Measurements from ENCODE around the gene MAGI2.
A peak's percentile ranks its signal among the peaks of the same experiment; 100 is the strongest.

MAGI2 gene

DNA sequence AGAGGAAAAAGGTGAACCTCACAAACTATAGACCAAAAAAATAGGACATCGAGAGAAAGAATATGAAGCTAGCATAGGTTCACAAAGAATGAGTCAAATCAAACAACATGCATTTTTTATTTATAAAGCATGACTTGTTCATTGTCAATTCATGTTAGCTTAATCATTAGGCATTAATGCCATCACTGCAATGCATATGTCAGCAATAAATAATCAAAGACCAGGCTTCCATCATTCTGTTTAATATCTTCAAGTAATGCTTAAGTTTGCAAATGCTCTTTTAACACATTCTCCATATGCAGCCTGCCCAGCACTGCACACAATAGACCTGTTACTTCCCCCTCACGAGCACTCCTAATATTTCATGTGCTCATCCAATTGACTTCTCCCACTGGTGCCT lies 8.9 kb upstream of the MAGI2 start:
- TF ChIP-seq, protein P1, sequence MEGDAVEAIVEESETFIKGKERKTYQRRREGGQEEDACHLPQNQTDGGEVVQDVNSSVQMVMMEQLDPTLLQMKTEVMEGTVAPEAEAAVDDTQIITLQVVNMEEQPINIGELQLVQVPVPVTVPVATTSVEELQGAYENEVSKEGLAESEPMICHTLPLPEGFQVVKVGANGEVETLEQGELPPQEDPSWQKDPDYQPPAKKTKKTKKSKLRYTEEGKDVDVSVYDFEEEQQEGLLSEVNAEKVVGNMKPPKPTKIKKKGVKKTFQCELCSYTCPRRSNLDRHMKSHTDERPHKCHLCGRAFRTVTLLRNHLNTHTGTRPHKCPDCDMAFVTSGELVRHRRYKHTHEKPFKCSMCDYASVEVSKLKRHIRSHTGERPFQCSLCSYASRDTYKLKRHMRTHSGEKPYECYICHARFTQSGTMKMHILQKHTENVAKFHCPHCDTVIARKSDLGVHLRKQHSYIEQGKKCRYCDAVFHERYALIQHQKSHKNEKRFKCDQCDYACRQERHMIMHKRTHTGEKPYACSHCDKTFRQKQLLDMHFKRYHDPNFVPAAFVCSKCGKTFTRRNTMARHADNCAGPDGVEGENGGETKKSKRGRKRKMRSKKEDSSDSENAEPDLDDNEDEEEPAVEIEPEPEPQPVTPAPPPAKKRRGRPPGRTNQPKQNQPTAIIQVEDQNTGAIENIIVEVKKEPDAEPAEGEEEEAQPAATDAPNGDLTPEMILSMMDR (IDR thresholded peaks at IDR 0.05; ENCODE audit: borderline replicate concordance, control extremely low read depth, extremely low read depth, insufficient read depth, missing control alignments) = no peak
- no peak for DNase-seq (ENCODE audit: low spot score)
- in situ Hi-C loops (cut with MboI; ENCODE audit: low sequenced_read_pairs, unreplicated experiment) = no loop called here

DNA sequence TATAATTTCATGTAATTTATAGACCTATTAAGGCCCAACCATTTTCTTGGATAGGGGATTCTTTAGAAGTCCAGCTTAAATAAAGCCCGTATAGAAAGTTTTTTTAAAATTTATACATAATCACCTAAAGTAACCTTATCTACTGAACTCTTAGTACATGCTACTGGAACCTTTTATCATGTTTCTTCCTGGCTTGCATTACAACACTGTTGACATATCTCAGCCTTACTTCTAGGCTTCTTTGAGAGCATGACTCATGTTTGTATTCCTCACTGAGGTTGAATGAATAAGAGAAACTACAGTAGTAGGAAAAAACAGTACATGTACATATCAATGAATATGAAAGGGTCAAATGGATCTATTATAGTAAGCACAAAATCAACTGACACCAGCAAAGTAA lies 8.2 kb upstream of the MAGI2 start:
- TF ChIP-seq, protein P1 (IDR thresholded peaks at IDR 0.05; ENCODE audit: borderline replicate concordance, control extremely low read depth, extremely low read depth, insufficient read depth, missing control alignments) = no peak
- DNase-seq (ENCODE audit: low spot score) = no peak
- in situ Hi-C loops (cut with MboI; ENCODE audit: low sequenced_read_pairs, unreplicated experiment) = no loop called here

DNA sequence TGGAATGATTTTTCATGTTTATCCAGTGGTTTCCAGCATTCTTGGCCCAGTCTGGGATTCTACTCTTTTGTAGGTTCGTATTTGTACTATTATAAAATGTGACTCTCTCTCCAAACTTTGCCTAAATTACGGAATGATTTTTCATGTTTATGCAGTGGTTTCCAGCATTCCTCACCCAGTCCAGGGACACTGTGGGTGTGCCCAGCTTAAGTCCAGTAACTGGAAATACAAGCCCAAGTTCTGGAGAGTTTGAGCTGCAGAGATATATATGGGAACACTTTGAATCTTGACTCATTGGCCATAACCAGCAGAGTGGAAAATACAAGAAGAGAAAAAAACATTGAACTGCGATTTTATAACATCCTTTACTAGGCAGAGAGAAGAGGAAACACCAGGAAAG lies 5.9 kb upstream of the MAGI2 start:
- in situ Hi-C loops (cut with MboI; ENCODE audit: low sequenced_read_pairs, unreplicated experiment) = no loop called here
- TF ChIP-seq, protein P1 (IDR thresholded peaks at IDR 0.05; ENCODE audit: borderline replicate concordance, control extremely low read depth, extremely low read depth, insufficient read depth, missing control alignments) = no peak
- no peak for DNase-seq (ENCODE audit: low spot score)

DNA sequence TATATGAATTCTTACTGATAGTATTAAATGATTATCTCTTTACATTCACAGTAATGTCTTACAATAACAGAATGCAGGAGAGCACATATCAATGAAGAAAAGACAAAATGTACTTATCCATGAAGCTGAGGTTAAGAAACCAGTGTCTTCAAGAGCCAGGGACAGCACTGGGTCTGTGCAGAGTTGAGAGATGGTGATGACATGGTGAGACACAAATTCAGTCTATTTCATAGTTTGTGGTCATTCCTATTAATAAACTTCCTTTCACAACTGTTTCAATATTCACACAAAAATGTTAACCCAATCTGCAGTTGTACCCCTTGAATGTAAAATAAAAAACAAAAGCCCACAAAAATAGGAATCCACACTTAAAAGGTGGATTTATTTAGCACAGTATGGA lies 5.3 kb upstream of the MAGI2 start:
- no peak for DNase-seq (ENCODE audit: low spot score)
- in situ Hi-C loops (cut with MboI; ENCODE audit: low sequenced_read_pairs, unreplicated experiment) = no loop called here
- TF ChIP-seq, protein P1 (IDR thresholded peaks at IDR 0.05; ENCODE audit: borderline replicate concordance, control extremely low read depth, extremely low read depth, insufficient read depth, missing control alignments) = no peak

DNA sequence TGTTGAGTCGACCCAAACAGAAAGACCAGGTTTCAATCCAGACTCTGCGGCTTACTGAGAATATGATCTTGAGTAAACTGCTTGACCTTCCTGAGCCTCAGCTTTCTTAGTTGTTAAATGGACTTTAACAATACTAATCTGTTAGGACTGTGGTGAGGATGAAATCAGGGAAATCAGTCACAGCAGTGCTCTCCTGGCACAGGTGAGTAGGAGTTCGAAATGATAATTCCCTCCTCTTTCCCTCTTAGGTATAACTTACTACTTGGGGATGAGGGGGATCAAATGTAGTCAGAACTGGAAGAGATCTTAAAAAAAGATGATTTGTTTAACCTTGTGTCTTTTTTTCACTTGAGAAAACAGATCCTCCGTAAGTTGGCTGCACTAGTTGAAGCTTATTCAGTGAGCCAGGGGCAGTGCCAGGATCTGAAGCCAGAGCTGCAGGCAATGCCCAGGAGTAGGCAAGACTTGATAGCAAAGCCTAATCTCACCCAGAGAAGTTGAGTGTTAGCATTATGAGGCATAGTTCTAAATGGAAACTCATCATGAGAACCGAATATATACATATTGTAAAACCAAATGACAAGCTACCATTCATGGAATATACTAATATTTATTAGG lies 1.8 kb upstream of the MAGI2 start:
- no peak for DNase-seq (ENCODE audit: low spot score)
- in situ Hi-C loops (cut with MboI; ENCODE audit: low sequenced_read_pairs, unreplicated experiment) = no loop called here
- TF ChIP-seq, protein P1 (IDR thresholded peaks at IDR 0.05; ENCODE audit: borderline replicate concordance, control extremely low read depth, extremely low read depth, insufficient read depth, missing control alignments) = no peak

DNA sequence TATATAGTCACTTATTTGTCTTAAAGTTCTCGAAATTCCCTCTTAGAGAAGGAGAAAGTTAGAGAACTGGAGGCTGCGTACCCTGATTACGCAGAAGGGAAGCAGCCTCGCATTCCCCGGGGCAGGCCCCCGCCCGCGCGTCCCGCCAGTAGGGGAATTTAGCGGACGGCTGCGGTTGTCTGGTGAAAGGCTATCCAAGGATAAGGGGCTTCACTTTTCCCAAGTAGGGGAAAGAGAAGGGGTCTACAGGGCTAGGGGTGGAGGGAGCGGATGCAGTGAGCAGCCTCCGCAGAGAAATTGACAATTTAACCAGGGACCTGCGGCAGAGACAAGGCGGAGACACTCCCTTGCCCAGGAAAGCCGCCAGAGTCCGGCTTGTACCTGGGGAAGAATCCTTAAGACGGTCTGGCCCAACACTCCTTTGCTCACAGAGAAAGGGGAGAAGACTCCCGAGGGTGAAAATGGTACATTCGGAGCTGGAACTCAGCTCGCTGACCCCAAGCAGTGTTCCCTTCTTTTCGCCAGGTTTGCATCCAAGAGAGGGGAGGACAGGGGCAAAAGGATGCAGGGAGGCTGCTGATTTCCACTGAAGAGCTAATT lies 994 bp upstream of the MAGI2 start:
- in situ Hi-C loops (cut with MboI; ENCODE audit: low sequenced_read_pairs, unreplicated experiment) = no loop called here
- peak; percentile 12 for DNase-seq (ENCODE audit: low spot score)
- TF ChIP-seq, protein P1 (IDR thresholded peaks at IDR 0.05; ENCODE audit: borderline replicate concordance, control extremely low read depth, extremely low read depth, insufficient read depth, missing control alignments) = no peak

All from GM13976 (cell line).